Stimulated activated CD8-positive, alpha-beta memory T cell treated with anti-CD3 and anti-CD28 coated beads, Interleukin-7, amount 100 ng/mL, for 24 hours (primary cell): ENCODE measurements around the gene PRDM10.
"Not testable (repeated sequence)": the region's sequence is repeated elsewhere in the genome, so short reads cannot be mapped to it uniquely, and the experiment has no call there.

Experiments used
- DNase-seq: peaks from one replicate; pipeline ENCODE4 v3.0.0-alpha.2; 2020; ENCODE audit warnings: low read depth

Gene PRDM10, protein sequence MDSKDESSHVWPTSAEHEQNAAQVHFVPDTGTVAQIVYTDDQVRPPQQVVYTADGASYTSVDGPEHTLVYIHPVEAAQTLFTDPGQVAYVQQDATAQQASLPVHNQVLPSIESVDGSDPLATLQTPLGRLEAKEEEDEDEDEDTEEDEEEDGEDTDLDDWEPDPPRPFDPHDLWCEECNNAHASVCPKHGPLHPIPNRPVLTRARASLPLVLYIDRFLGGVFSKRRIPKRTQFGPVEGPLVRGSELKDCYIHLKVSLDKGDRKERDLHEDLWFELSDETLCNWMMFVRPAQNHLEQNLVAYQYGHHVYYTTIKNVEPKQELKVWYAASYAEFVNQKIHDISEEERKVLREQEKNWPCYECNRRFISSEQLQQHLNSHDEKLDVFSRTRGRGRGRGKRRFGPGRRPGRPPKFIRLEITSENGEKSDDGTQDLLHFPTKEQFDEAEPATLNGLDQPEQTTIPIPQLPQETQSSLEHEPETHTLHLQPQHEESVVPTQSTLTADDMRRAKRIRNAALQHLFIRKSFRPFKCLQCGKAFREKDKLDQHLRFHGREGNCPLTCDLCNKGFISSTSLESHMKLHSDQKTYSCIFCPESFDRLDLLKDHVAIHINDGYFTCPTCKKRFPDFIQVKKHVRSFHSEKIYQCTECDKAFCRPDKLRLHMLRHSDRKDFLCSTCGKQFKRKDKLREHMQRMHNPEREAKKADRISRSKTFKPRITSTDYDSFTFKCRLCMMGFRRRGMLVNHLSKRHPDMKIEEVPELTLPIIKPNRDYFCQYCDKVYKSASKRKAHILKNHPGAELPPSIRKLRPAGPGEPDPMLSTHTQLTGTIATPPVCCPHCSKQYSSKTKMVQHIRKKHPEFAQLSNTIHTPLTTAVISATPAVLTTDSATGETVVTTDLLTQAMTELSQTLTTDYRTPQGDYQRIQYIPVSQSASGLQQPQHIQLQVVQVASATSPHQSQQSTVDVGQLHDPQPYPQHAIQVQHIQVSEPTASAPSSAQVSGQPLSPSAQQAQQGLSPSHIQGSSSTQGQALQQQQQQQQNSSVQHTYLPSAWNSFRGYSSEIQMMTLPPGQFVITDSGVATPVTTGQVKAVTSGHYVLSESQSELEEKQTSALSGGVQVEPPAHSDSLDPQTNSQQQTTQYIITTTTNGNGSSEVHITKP

GRCh38 chr11:130002352-130002845, at the start of gene PRDM10:
Gene PRDM10 (minus strand): TSS chr11:130002835. CDS start chr11:129960964, 41,871 bp downstream.
- peak; percentile 79 for DNase-seq

DNA sequence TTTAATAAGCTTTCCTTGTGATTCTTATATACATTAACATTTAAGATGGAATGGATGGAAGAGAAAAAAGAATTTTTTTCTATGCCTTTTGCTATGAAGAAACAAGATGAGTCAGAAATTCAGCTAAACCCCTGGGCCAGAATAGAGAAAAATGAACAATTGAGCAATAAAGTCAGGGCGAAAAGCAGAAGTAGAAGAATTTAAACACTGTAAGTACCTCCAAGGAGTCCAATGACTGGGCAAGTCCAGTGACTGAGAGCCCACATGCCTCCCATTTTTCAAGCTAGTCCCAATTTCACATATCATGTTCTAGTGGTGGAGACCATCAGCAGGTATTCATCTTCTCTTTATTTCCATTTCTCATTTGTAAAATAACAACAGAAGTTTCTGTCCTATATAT, 48.4 kb upstream of the PRDM10 start:
- no peak for DNase-seq

DNA sequence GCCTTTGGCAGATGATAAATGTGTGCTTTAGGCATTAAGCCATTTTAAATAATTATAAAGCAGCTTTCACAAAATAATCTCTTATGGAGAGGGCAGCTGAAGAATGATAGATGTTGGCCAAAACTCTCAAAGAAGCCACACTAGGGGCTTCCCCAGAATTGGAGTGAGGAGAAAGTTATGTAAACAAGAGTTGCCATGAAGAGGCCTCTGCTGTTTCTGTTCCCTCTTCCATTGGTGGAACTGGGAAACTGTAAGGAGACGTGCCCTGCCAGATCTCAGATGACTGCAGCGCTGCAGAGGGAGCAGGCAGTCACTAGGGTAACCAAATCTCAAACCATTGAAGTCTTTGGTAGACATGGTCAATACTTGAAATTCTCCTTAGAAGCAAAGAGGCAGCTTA, 47.6 kb upstream of the PRDM10 start:
- no peak for DNase-seq

GRCh38 chr11:130049328-130049771, 46.7 kb upstream of the PRDM10 start:
- DNase-seq = no peak

DNA sequence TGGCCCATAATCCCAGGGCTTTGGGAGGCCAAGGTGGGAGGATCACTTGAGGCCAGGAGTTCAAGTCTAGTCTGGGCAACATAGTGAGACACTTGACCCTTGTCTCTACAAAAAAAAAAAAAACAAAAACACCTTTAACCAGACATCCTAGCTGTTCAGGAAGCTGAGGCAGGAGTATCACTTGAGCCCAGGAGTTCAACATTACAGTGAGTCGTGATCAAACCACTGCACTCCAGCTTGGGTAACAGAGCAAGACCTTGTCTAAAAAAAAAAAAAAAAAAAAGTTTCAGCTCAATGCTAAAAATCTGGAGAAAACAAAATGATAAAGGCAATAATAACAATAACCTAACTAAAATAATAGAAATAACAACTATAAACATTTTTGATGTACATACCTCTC, 44.5 kb upstream of the PRDM10 start:
- DNase-seq = no peak

DNA sequence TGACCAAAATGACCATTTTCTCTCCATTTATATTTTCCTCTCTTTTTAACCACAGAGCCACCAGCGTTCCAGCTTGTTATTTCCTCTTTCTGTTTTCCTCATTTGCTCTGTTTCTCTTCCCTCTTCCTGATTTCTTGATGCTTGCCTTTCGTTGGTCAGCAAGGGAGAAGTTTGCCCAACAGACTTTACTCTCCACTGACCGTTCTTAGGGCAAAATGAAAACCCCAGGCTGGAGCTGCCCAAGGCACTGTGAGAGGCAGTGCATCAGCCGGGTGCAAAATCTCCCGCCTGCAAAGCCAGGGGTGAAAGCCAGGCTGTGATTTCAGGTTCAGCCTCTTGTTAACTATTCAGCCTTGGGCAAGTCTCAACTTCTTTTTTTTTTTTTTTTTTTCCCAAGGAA, 40.9 kb upstream of the PRDM10 start:
- DNase-seq = no peak

DNA sequence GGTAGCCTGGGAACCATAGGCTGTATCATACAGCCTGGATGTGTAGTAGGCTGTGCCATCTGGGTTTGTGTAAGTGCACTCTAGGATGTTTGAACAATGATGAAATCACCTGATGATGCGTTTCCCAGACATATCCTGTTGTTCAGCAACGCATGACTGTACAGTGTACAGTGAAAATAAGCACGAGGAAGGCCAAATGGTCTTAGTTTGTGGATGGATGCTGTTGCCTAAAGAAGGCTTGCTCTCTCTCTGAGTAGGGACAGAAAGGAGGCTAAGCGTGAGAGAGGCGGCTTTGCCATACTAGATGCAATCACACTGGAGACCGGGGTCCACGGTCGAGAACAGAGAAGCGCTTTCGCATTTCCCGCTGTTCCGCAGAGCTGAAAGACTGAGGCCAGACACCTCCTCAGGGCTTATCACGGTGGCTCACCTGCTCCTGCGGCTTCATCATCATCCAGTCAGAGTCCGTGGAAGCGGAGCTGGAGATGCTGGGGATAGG, 39.5 kb upstream of the PRDM10 start:
- DNase-seq = no peak

DNA sequence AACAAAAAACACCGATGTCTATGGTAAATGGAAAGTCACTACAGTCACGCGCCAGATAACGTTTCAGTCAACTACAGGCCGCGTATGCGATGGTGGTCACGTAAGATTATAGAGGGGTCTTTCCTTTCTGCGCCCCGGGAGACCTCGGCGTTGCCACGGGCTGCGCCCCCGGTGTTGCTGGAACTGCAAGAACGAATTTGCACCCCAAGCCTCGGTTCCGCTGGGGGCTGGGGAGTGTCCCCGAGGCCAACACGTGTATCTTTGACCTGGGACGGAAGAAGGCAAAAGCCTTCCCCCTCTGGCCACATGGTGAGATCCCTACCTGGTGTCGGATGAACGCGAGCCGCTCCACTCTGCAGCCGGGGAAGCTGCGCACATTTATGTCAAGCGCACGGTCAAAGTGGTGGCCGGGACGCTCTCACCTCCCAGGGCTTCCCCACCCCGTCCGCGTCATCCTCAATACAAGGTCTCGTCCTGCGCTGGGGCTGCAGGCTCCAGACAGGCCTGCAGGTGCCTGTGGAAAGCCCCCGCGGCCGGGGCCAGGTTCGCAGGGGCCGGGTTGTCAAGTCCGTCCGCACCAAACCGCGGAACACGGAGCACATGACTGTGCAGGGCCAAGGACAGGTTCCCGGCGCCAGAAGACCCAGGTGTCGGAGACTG, 37.8 kb upstream of the PRDM10 start:
- DNase-seq = no peak

DNA sequence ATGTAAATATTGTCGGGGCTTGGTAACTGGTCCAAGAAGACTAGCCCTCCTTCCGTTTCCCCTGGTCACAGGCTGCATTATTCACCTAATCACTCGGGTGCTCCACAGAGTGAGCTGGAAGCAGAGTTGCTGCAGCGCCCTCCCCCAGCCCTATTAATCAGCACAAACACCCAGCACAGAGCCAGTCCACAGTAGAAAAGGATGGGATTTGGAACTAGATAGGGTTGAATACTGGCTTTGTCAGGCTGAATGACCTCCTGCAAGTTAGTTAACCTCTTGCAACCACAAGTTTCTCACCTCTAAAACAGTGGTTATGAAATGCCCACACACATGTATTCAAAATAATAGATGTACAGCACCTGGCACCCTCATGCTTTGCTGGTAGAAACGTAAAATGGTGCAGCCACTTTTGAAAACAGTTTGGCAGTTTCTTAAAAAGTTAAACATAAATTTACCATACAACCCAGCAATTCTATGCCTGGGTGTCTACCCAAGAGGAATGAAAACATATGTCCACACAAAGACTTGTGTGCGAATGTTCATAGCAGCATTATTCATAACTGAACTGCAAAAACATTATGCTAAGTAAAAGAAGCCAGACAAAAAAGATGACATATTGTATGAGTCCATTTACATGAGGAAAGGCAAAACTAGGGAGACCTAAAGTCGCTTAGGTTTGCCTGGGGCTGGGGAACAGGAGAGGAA, 35.4 kb upstream of the PRDM10 start:
- DNase-seq = no peak

- DNase-seq = no peak
Measured at GRCh38 chr11:130037058-130037457, 34.4 kb upstream of the PRDM10 start.

DNA sequence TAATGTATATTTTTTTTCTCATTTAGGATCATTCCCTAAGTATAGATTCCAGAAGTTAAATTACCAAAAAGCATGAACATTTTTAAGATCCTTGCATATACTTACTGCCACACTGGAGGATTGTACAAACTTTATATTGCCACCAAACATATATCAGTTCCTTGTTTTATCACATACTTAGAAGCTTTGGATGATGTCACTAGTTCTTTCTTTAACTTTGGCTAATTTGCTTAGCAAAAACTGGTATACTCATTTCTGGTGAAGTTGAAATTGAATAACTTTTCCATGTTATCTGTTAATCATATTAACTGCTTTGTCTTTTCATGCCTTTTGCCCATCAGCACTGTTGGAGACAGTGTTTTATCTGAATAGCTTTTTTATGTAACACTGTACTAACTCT, 31.6 kb upstream of the PRDM10 start:
- DNase-seq = no peak

DNA sequence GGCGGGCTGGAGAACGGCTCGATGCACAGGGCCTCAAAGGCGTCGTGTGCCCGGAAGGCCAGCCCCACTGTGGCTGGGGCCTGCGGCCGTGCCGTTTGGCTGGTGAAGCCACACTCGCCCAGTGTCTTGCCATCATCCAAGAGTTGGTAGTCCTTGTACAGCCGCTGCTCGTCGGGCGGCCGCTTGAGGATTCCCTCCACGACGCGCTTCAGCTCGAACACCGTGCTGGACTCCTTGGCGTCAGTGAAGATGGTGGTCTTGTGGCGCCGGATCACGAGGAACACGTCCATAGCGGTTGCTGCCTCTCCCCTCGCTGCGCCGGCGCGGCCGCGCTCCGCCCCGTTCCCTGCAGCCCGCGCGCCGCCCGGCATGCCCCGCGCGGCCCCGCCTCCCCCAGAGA, 30.3 kb upstream of the PRDM10 start:
- DNase-seq = no peak

- no peak for DNase-seq
Measured at GRCh38 chr11:130031945-130032344, 29.3 kb upstream of the PRDM10 start.

GRCh38 chr11:130031056-130031455, 28.4 kb upstream of the PRDM10 start:
- no peak for DNase-seq

DNA sequence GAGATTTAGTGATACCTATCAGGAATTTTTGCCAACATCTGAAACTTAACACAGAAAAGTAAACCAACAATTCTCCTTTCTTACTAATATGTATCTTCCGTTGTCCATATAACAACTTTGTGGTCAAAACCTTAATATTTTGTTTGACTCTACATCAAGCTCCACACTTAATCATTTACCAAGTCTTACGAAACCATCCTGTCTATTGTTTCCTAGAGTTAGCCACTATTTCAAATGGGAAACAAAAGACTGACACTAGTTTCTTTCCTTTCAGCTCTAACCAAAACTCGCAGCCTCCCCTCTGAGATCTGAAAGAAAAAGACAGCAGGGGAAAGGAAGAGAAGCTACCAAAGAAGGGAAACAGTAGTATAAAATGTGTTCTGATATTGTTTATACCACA, 26.5 kb upstream of the PRDM10 start:
- no peak for DNase-seq

DNA sequence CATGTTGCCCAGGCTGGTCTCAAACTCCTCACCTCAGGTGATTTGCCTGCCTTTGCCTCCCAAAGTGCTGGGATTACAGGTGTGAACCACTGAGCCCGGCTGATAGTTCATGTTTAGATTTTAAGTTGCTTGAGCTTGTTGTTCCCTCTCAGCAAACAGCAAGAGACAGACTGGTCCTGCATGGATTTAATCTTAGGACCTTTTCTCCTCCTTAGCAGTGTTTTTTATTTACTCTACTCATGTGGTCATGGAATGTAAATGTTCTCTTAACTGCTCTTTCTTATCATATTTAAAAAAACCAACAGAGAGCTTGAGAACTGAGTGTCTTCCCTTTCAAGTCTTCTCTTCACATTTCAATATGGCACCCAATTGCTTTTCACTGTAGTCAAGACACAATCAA, 22.7 kb upstream of the PRDM10 start:
- no peak for DNase-seq

GRCh38 chr11:130024361-130024760, 21.7 kb upstream of the PRDM10 start:
- DNase-seq = no peak

- no peak for DNase-seq
Measured at GRCh38 chr11:130023204-130023603, 20.6 kb upstream of the PRDM10 start.

- no peak for DNase-seq
Measured at GRCh38 chr11:130022799-130023198, 20.2 kb upstream of the PRDM10 start.

DNA sequence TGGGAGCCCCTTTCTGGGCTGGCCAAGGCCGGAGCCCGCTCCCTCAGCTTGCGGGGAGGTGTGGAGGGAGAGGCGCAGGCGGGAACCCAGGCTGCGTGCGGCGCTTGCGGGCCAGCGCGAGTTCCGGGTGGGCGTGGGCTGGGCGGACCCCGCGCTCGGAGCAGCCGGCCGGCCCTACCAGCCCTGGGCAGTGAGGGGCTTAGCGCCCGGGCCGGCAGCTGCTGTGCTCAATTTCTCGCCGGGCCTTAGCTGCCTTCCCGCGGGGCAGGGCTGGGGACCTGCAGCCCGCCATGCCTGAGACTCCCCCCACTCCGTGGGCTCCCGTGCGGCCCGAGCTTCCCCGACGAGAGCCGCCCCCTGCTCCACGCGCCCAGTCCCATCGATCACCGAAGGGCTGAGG, 19.0 kb upstream of the PRDM10 start:
- DNase-seq = not testable (repeated sequence)

DNA sequence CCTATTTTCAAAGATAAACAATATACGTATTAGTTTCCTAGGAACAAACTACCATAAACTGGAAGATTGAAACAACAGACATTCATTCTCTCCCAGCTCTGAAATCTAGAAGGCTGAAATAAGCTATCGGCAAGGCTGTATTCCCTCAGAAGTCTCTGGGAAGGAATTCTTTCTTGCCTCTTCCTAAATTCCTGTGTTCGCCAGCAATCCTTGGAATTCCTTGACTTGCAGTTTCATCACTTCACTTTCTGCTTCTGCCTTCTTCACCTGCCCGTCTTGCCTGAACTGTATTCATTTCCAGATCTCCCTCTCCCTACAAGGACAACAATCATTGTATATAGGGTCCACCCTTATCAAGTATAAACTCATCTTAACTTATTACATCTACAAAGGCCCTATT, 17.7 kb upstream of the PRDM10 start:
- DNase-seq = no peak
